Trophoblast cell (in vitro differentiated cells and primary cell): ENCODE measurements around the gene MCMBP.

Source experiments
- DNase-seq, 2 donors: peaks; one replicate each; pipeline ENCODE4 v3.0.0-alpha.2; 2016
- H2AFZ ChIP-seq: 2 replicates; pipeline ENCODE4 v1.6.1; 2013; ENCODE audit warnings: low read length, moderate library complexity, mild to moderate bottlenecking; ENCODE audit not compliant: insufficient read depth, poor library complexity
- H2AK5ac ChIP-seq: 2 replicates; pipeline ENCODE4 v1.6.1; 2013; ENCODE audit warnings: mild to moderate bottlenecking, low read length
- H2BK120ac ChIP-seq: 2 replicates; pipeline ENCODE4 v1.6.1; 2013; ENCODE audit warnings: low read length, mild to moderate bottlenecking, moderate library complexity; ENCODE audit not compliant: insufficient read depth, poor library complexity
- H2BK12ac ChIP-seq: 2 replicates; pipeline ENCODE4 v1.6.1; 2013; ENCODE audit warnings: mild to moderate bottlenecking, low read length, moderate library complexity
- H2BK5ac ChIP-seq: 2 replicates; pipeline ENCODE4 v1.6.1; 2013; ENCODE audit warnings: low read length, low read depth, moderate library complexity, mild to moderate bottlenecking; ENCODE audit not compliant: poor library complexity
- H3K14ac ChIP-seq: 2 replicates; pipeline ENCODE4 v1.6.1; 2013; ENCODE audit warnings: mild to moderate bottlenecking, low read length
- H3K18ac ChIP-seq: 2 replicates; pipeline ENCODE4 v1.6.1; 2013; ENCODE audit warnings: mild to moderate bottlenecking, low read length
- H3K23ac ChIP-seq: 2 replicates; pipeline ENCODE4 v1.6.1; 2013; ENCODE audit warnings: low read length
- H3K27ac ChIP-seq: 2 replicates; pipeline ENCODE4 v1.5.1; 2013; ENCODE audit warnings: low read depth, mild to moderate bottlenecking, inconsistent platforms, low read length, moderate library complexity
- H3K27me3 ChIP-seq: 2 replicates; pipeline ENCODE4 v1.6.1; 2013; ENCODE audit warnings: inconsistent platforms, mild to moderate bottlenecking, low read length, moderate library complexity; ENCODE audit not compliant: insufficient read depth
- H3K36me3 ChIP-seq, 2 experiments: 1 replicate in 1 of 2; 2 replicates in 1 of 2; pipeline ENCODE4 v1.6.1; 2013; ENCODE audit warnings: low read length in 2 of 2, mild to moderate bottlenecking in 2 of 2, moderate library complexity in 1 of 2; ENCODE audit not compliant: insufficient read depth in 2 of 2, control insufficient read depth in 1 of 2
- H3K4ac ChIP-seq: 2 replicates; pipeline ENCODE4 v1.6.1; 2013; ENCODE audit warnings: low read depth, mild to moderate bottlenecking, low read length, moderate library complexity
- H3K4me1 ChIP-seq, 2 experiments: 1 replicate in 1 of 2; 2 replicates in 1 of 2; pipeline ENCODE4 v1.6.1; 2013; ENCODE audit warnings: low read length in 2 of 2, mild to moderate bottlenecking in 2 of 2, moderate library complexity in 1 of 2; ENCODE audit not compliant: insufficient read depth in 2 of 2, control insufficient read depth in 1 of 2
- H3K4me2 ChIP-seq: 2 replicates; pipeline ENCODE4 v1.6.1; 2013; ENCODE audit warnings: inconsistent platforms, mild to moderate bottlenecking, low read length, moderate library complexity
- H3K4me3 ChIP-seq: 2 replicates; pipeline ENCODE4 v1.5.1; 2013; ENCODE audit warnings: mild to moderate bottlenecking, low read depth, low read length, inconsistent platforms
- H3K79me1 ChIP-seq: one replicate; pipeline ENCODE4 v1.6.1; 2013; ENCODE audit warnings: low read length
- H3K79me2 ChIP-seq: 2 replicates; pipeline ENCODE4 v1.6.1; 2013; ENCODE audit warnings: low read length, mild to moderate bottlenecking; ENCODE audit not compliant: control insufficient read depth, insufficient read depth, poor library complexity
- H3K9ac ChIP-seq: 2 replicates; pipeline ENCODE4 v1.6.1; 2013; ENCODE audit warnings: mild to moderate bottlenecking, low read length
- H3K9me3 ChIP-seq: 2 replicates; pipeline ENCODE4 v1.6.1; 2013; ENCODE audit warnings: low read depth, mild to moderate bottlenecking, control low read depth, inconsistent platforms, low read length; ENCODE audit not compliant: insufficient read depth
- H4K12ac ChIP-seq: 2 replicates; pipeline ENCODE4 v1.6.1; 2013; ENCODE audit warnings: low read depth, mild to moderate bottlenecking, low read length, moderate library complexity
- H4K8ac ChIP-seq: 2 replicates; pipeline ENCODE4 v1.6.1; 2013; ENCODE audit warnings: low read depth, mild to moderate bottlenecking, low read length, moderate library complexity
- H4K91ac ChIP-seq: one replicate; pipeline ENCODE4 v1.6.1; 2013; ENCODE audit warnings: low read depth, mild to moderate bottlenecking, low read length, moderate library complexity
- WGBS: extraction: QIAGEN DNeasy Blood & Tissue Kit; methylation state at CpG from one replicate; pipeline ENCODE4 v1.1.7; 2013; ENCODE audit warnings: missing lambda C conversion rate; ENCODE audit not compliant: insufficient read length, insufficient coverage; ENCODE audit errors: extremely low coverage; 5-methylcytosine and 5-hydroxymethylcytosine counted together

Gene MCMBP

GRCh38 chr10:119860866-119861607, 11.6 kb downstream of the MCMBP start:
- no peak overlapping the region for H2AK5ac ChIP-seq
- H3K36me3 ChIP-seq = peaks cover 3% of the 10 kb centered on the region in 2 experiments
- H3K4me2 ChIP-seq = no peak overlapping the region
- WGBS = no CpG with 5 or more reads among the region's 7 CpGs
- no peak for DNase-seq
- no peak overlapping the region for H4K12ac ChIP-seq
- no peak overlapping the region for H2BK120ac ChIP-seq
- H3K4me1 ChIP-seq = no peaks in the 10 kb centered on the region
- H2BK5ac ChIP-seq = no peak overlapping the region
- no peak overlapping the region for H2AFZ ChIP-seq
- H3K27ac ChIP-seq = no peak overlapping the region
- no peak overlapping the region for H4K8ac ChIP-seq
- H3K23ac ChIP-seq = no peak overlapping the region
- H3K4me3 ChIP-seq = no peak overlapping the region
- H3K4ac ChIP-seq = no peak overlapping the region
- H3K9ac ChIP-seq = no peak overlapping the region
- H2BK12ac ChIP-seq = no peak overlapping the region
- no peaks in the 10 kb centered on the region for H3K9me3 ChIP-seq
- no peaks in the 10 kb centered on the region for H3K79me1 ChIP-seq
- H3K14ac ChIP-seq = no peak overlapping the region
- H3K79me2 ChIP-seq = peaks cover 6% of the 10 kb centered on the region
- H4K91ac ChIP-seq = no peak overlapping the region
- no peaks in the 10 kb centered on the region for H3K27me3 ChIP-seq
- H3K18ac ChIP-seq = no peak overlapping the region

- Histone ChIP-seq H3K4ac (peak overlapping the region; percentile 79), H2BK5ac (no peak overlapping the region), H4K91ac (no peak overlapping the region), H3K4me2 (no peak overlapping the region), H3K14ac (no peak overlapping the region), H3K27ac (no peak overlapping the region), H4K12ac (no peak overlapping the region), H2AK5ac (no peak overlapping the region), H3K23ac (peak overlapping the region; percentile 90), H2AFZ (no peak overlapping the region), H3K79me2 (peaks cover 2% of the 10 kb centered on the region), H3K18ac (no peak overlapping the region), H3K9me3 (no peaks in the 10 kb centered on the region), H4K8ac (no peak overlapping the region), H3K36me3 (peaks cover 4 to 9% of the 10 kb centered on the region in 2 experiments), H3K4me1 (no peaks in the 10 kb centered on the region), H2BK12ac (no peak overlapping the region), H3K27me3 (no peaks in the 10 kb centered on the region), H3K79me1 (no peaks in the 10 kb centered on the region), H3K9ac (peak overlapping the region; percentile 53), H3K4me3 (no peak overlapping the region), H2BK120ac (no peak overlapping the region)
- no CpG with 5 or more reads among the region's 1 CpG for WGBS
- DNase-seq = peak in 1 of 2 donors; percentile 79
These were observed 13.0 kb downstream of the MCMBP start for GRCh38 chr10:119859420-119860258.

GRCh38 chr10:119858063-119858462, 14.6 kb downstream of the MCMBP start:
- Histone ChIP-seq H3K36me3 (peaks cover 11 to 14% of the 10 kb centered on the region in 2 experiments), H3K27ac (no peak overlapping the region), H2BK120ac (no peak overlapping the region), H4K12ac (no peak overlapping the region), H2AFZ (no peak overlapping the region), H3K14ac (no peak overlapping the region), H4K8ac (no peak overlapping the region), H3K18ac (no peak overlapping the region), H2BK12ac (no peak overlapping the region), H2BK5ac (no peak overlapping the region), H3K4me2 (no peak overlapping the region), H3K79me1 (no peaks in the 10 kb centered on the region), H2AK5ac (no peak overlapping the region), H4K91ac (no peak overlapping the region), H3K4me1 (no peaks in the 10 kb centered on the region), H3K79me2 (peaks cover 2% of the 10 kb centered on the region), H3K9me3 (no peaks in the 10 kb centered on the region), H3K9ac (no peak overlapping the region), H3K4me3 (no peak overlapping the region), H3K4ac (no peak overlapping the region), H3K23ac (no peak overlapping the region), H3K27me3 (no peaks in the 10 kb centered on the region)
- WGBS = no CpG with 5 or more reads among the region's 1 CpG
- DNase-seq = no peak

- Histone ChIP-seq H3K4me2 (no peak overlapping the region), H4K12ac (no peak overlapping the region), H4K91ac (no peak overlapping the region), H3K79me2 (peaks cover 3% of the 10 kb centered on the region), H3K27ac (no peak overlapping the region), H2BK12ac (no peak overlapping the region), H2AFZ (no peak overlapping the region), H3K27me3 (no peaks in the 10 kb centered on the region), H3K9me3 (no peaks in the 10 kb centered on the region), H3K79me1 (peaks cover 4% of the 10 kb centered on the region), H2AK5ac (no peak overlapping the region), H2BK120ac (no peak overlapping the region), H3K14ac (no peak overlapping the region), H3K18ac (no peak overlapping the region), H3K36me3 (peaks cover 16 to 23% of the 10 kb centered on the region in 2 experiments), H3K4me1 (peaks cover 4 to 10% of the 10 kb centered on the region in 2 experiments), H3K9ac (no peak overlapping the region), H3K4me3 (no peak overlapping the region), H2BK5ac (no peak overlapping the region), H3K4ac (no peak overlapping the region), H3K23ac (no peak overlapping the region), H4K8ac (no peak overlapping the region)
- DNase-seq = no peak
- no CpG with 5 or more reads among the region's 1 CpG for WGBS
These were observed 19.1 kb downstream of the MCMBP start for GRCh38 chr10:119853574-119853973.
